SK-N-SH (cell line): ENCODE measurements around the gene PLCG2. TPM values are rescaled to one million over a fixed set of nuclear protein-coding genes. Genes with fewer than 3 reads are reported as not detected.

Experiments
- CTCF ChIA-PET: fragments of 300-600, 350-600 bp; formaldehyde crosslinking; extraction: SDS; loops from one replicate; lab custom pipeline; 2021; lab: Yijun Ruan, JAX
- POLR2A ChIA-PET: fragments of 350-600 bp; sonication (Branson Sonifier 250); formaldehyde crosslinking; extraction: SDS; loops from one replicate; lab custom pipeline; 2020; ENCODE audit warnings: antibody characterized with exemption, inconsistent platforms; lab: Yijun Ruan, JAX
- DNase-seq: peaks from one replicate; pipeline ENCODE4 v3.0.0; 2012
- H2AFZ ChIP-seq: fragments of 200-600 bp; sonication (generic); 2 replicates; pipeline ENCODE4 v1.8.1; 2016; ENCODE audit warnings: antibody characterized with exemption, mild to moderate bottlenecking, low read depth
- H3F3A ChIP-seq: fragments of 200-600 bp; sonication (generic); replicated peaks from 2 replicates; pipeline ENCODE3; 2016; ENCODE audit warnings: antibody characterized with exemption, mild to moderate bottlenecking; ENCODE audit not compliant: insufficient read depth
- H3K27ac ChIP-seq, 2 experiments: fragments of 200-500 bp in 1 of 2; fragments of 200-600 bp in 1 of 2; sonication (Bioruptor generic) in 1 of 2; sonication (generic), shearing (Covaris generic) in 1 of 2; 2 replicates each; pipeline versions ENCODE4 v1.5.1 to v1.6.1; 2014 to 2016; ENCODE audit warnings: low read depth in 2 of 2, inconsistent platforms in 1 of 2, low read length in 1 of 2, mild to moderate bottlenecking in 1 of 2, mixed read lengths in 1 of 2
- H3K27me3 ChIP-seq: fragments of 200-600 bp; sonication (generic), shearing (Covaris generic); 2 replicates; pipeline ENCODE4 v1.6.1; 2016; ENCODE audit warnings: mixed run types; ENCODE audit not compliant: insufficient read depth
- H3K36me3 ChIP-seq, 2 experiments: fragments of 200-500 bp in 1 of 2; fragments of 200-600 bp in 1 of 2; sonication (Bioruptor generic) in 1 of 2; sonication (generic) in 1 of 2; replicated peaks in 1 of 2; 2 replicates each; pipeline versions ENCODE3 to v1.5.1; 2014 to 2016; ENCODE audit warnings: low read length in 1 of 2, mild to moderate bottlenecking in 1 of 2; ENCODE audit not compliant: insufficient read depth in 2 of 2, control insufficient read depth in 1 of 2
- H3K4me1 ChIP-seq, 2 experiments: fragments of 200-500 bp in 1 of 2; fragments of 200-600 bp in 1 of 2; sonication (Bioruptor generic) in 1 of 2; sonication (generic), shearing (Covaris generic) in 1 of 2; 2 replicates each; pipeline versions ENCODE4 v1.5.1 to v1.6.1; 2014 to 2016; ENCODE audit warnings: low read depth in 1 of 2, low read length in 1 of 2, mixed run types in 1 of 2; ENCODE audit not compliant: insufficient read depth in 2 of 2, control insufficient read depth in 1 of 2
- H3K4me2 ChIP-seq: fragments of 200-600 bp; sonication (generic), shearing (Covaris generic); 2 replicates; pipeline ENCODE4 v1.6.1; 2017; ENCODE audit warnings: mixed run types
- H3K4me3 ChIP-seq, 2 experiments: fragments of 200-500 bp in 1 of 2; fragments of 200-600 bp in 1 of 2; sonication (Bioruptor generic) in 1 of 2; sonication (generic), shearing (Covaris generic) in 1 of 2; 2 replicates each; pipeline versions ENCODE4 v1.5.1 to v1.8.1; 2014 to 2016; ENCODE audit warnings: low read depth in 2 of 2, inconsistent platforms in 1 of 2, low read length in 1 of 2, mild to moderate bottlenecking in 1 of 2, mixed read lengths in 1 of 2, moderate library complexity in 1 of 2
- H3K79me2 ChIP-seq: fragments of 200-600 bp; sonication (generic); 2 replicates; pipeline ENCODE4 v1.8.1; 2017; ENCODE audit warnings: mild to moderate bottlenecking; ENCODE audit not compliant: insufficient read depth
- H3K9ac ChIP-seq: fragments of 200-600 bp; sonication (generic); 2 replicates; pipeline ENCODE4 v1.6.1; 2017; ENCODE audit warnings: mixed run types
- H3K9me2 ChIP-seq: fragments of 200-600 bp; sonication (generic); 2 replicates; pipeline ENCODE4 v1.6.1; 2017; ENCODE audit warnings: mixed run types
- H3K9me3 ChIP-seq: fragments of 200-600 bp; sonication (generic); 2 replicates; pipeline ENCODE4 v1.6.1; 2017; ENCODE audit warnings: mixed run types, mild to moderate bottlenecking, moderate library complexity
- H4K20me1 ChIP-seq: fragments of 200-600 bp; sonication (generic); 2 replicates; pipeline ENCODE4 v1.6.1; 2017; ENCODE audit warnings: mild to moderate bottlenecking, mixed run types; ENCODE audit not compliant: insufficient read depth
- CHD2 ChIP-seq: fragments of 150-350 bp; IDR thresholded peaks from 2 replicates; pipeline ENCODE4 v1.6.1; 2018; ENCODE audit warnings: low read length; ENCODE audit not compliant: partially characterized antibody
- ELF1 ChIP-seq: IDR thresholded peaks from 2 replicates; pipeline ENCODE4 v1.4.0; 2012
- FOXJ3 ChIP-seq: sonication (generic); formaldehyde crosslinking; IDR thresholded peaks from 2 replicates; pipeline ENCODE4 v1.5.1; 2020; ENCODE audit warnings: mild to moderate bottlenecking, missing genetic modification reagents
- GATA2 ChIP-seq: sonication (generic); formaldehyde crosslinking; IDR thresholded peaks from 2 replicates; pipeline ENCODE4 v1.5.0; 2020; ENCODE audit warnings: mild to moderate bottlenecking, missing genetic modification reagents
- JUND ChIP-seq: IDR thresholded peaks from 2 replicates; pipeline ENCODE4 v1.4.0; 2012
- MXI1 ChIP-seq: IDR thresholded peaks from 2 replicates; pipeline ENCODE4 v1.6.1; 2012; ENCODE audit warnings: mild to moderate bottlenecking, low read depth, low read length, improper control_type of control experiment
- NFIC ChIP-seq: IDR thresholded peaks from 2 replicates; pipeline ENCODE4 v1.4.0; 2012; ENCODE audit warnings: borderline replicate concordance
- RAD21 ChIP-seq: IDR thresholded peaks from 2 replicates; pipeline ENCODE4 v1.6.1; 2012; ENCODE audit warnings: mild to moderate bottlenecking, low read length
- SMC3 ChIP-seq: IDR thresholded peaks from 2 replicates; pipeline ENCODE4 v1.6.1; 2012; ENCODE audit warnings: low read depth, low read length, improper control_type of control experiment
- USF1 ChIP-seq: IDR thresholded peaks from 2 replicates; pipeline ENCODE4 v1.4.0; 2012; ENCODE audit warnings: low read depth, borderline replicate concordance
- YY1 ChIP-seq: IDR thresholded peaks from 2 replicates; pipeline ENCODE4 v1.4.0; 2012; ENCODE audit warnings: low read depth, mild to moderate bottlenecking
- WGBS: methylation state at CpG from one replicate; pipeline ENCODE4 v1.1.6; 2017; ENCODE audit warnings: low lambda C conversion rate; 5-methylcytosine and 5-hydroxymethylcytosine counted together
- polyA plus RNA-seq, 3 experiments: library from polyadenylated mRNA; depleted of rRNA; stranded (reverse); fragments of >200 nt; gene quantifications; 2 replicates each; pipeline ENCODE4 v1.2.3, GENCODE V29; 2012
- TF ChIP-seq, protein P1 (sequence below): IDR thresholded peaks from 2 replicates; pipeline ENCODE4 v1.4.0; 2012; ENCODE audit warnings: low read depth, borderline replicate concordance
- TF ChIP-seq, protein P2 (sequence below): IDR thresholded peaks from 2 replicates; pipeline ENCODE4; 2012
- TF ChIP-seq, protein P3 (sequence below): IDR thresholded peaks from 2 replicates; pipeline ENCODE4 v1.6.1; 2012; ENCODE audit warnings: mild to moderate bottlenecking, low read depth, low read length, moderate library complexity
- TF ChIP-seq, protein P4 (sequence below): fragments of 200-600 bp; sonication (generic); IDR thresholded peaks from 2 replicates; pipeline ENCODE4 v1.6.1; 2017; ENCODE audit warnings: antibody characterized with exemption, mild to moderate bottlenecking, moderate library complexity

Gene PLCG2
- polyA plus RNA-seq, 1 of the 3 experiments (the other 2 are of a cell fraction), result 0.23 TPM

DNA sequence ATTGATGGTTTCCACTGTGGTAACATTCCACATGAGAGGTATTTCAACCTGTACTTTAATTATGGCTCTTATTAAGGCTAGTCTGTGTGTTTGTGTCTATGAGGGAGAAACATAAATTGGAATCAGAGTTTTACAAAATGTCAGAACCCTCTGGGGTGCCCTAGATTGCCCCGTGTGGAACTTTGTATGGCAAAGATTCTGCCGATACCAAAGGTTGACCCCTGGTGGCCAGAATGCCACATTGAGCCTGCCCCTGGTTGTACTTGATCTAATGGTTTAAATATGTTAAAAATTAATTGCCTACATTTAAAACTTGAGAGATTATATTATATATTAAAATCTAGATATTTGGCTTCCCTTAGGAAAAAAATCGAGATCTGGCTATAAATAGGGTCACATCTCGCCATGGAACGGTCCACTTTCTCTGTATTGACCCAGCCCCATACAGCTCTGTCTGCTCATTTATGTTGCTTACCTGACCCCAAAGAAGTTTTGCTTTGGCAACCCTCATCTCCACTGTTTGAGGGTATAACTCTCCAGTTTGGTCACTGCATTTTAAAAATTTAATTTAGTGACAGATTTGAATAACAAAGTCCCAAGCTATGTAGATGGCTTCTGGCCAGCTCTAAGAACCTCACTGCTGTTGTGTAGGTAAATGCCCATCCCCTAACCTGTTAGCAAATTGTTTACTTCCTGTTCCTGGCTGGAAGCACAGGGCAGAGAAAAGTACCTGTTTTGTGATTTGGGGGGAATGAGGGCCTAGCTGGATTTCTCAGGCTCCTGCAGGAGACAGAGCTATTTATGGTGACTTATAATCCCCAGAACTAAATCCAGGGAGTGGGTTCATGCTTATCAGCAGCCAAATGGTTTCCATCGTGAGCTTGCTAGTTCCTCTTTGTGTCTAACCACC lies 95.0 kb downstream of the PLCG2 start:
- WGBS, result 8% methylated on average over 6 of the region's 6 CpGs
- POLR2A ChIA-PET, result interaction anchor here (0.5 kb wide), 1 partner anchor 279 kb away, joined by 3 read pairs; no protein-coding TSS in a partner anchor
- peak; percentile 58 for DNase-seq

GRCh38 chr16:81875461-81875860 lies 96.4 kb downstream of the PLCG2 start:
- ChIA-PET POLR2A (no interaction called here), CTCF (interaction anchor here (1.6 to 4.5 kb wide), 4 partner anchors 11 to 355 kb away, joined by 4 to 30 read pairs (median 14); no protein-coding TSS in a partner anchor)
- H3K4me3 ChIP-seq, result no peak overlapping the region
- DNase-seq, result no peak
- H2AFZ ChIP-seq, result no peak overlapping the region
- no peaks in the 10 kb centered on the region for H3K4me1 ChIP-seq
- H3K9me2 ChIP-seq, result no peaks in the 10 kb centered on the region
- no peaks in the 10 kb centered on the region; the same call in 1 of the 2 replicates for H3K27me3 ChIP-seq
- no peaks in the 10 kb centered on the region for H3K9me3 ChIP-seq
- no peak overlapping the region for H3K27ac ChIP-seq
- H3K79me2 ChIP-seq, result no peaks in the 10 kb centered on the region
- no peaks in the 10 kb centered on the region for H4K20me1 ChIP-seq
- no peaks in the 10 kb centered on the region for H3F3A ChIP-seq
- no peaks in the 10 kb centered on the region for H3K36me3 ChIP-seq
- H3K9ac ChIP-seq, result no peak overlapping the region
- no peak overlapping the region for H3K4me2 ChIP-seq
- 43% methylated on average over 5 of the region's 5 CpGs for WGBS
- TF ChIP-seq NFIC (no peak), GATA2 (CRISPR knock-in tag) (no peak), FOXJ3 (CRISPR knock-in tag) (no peak), YY1 (no peak), JUND (no peak), ELF1 (no peak)
- TF ChIP-seq, protein P1, sequence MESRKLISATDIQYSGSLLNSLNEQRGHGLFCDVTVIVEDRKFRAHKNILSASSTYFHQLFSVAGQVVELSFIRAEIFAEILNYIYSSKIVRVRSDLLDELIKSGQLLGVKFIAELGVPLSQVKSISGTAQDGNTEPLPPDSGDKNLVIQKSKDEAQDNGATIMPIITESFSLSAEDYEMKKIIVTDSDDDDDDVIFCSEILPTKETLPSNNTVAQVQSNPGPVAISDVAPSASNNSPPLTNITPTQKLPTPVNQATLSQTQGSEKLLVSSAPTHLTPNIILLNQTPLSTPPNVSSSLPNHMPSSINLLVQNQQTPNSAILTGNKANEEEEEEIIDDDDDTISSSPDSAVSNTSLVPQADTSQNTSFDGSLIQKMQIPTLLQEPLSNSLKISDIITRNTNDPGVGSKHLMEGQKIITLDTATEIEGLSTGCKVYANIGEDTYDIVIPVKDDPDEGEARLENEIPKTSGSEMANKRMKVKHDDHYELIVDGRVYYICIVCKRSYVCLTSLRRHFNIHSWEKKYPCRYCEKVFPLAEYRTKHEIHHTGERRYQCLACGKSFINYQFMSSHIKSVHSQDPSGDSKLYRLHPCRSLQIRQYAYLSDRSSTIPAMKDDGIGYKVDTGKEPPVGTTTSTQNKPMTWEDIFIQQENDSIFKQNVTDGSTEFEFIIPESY, result no peak
- TF ChIP-seq, protein P2, sequence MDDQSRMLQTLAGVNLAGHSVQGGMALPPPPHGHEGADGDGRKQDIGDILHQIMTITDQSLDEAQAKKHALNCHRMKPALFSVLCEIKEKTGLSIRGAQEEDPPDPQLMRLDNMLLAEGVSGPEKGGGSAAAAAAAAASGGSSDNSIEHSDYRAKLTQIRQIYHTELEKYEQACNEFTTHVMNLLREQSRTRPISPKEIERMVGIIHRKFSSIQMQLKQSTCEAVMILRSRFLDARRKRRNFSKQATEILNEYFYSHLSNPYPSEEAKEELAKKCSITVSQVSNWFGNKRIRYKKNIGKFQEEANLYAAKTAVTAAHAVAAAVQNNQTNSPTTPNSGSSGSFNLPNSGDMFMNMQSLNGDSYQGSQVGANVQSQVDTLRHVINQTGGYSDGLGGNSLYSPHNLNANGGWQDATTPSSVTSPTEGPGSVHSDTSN, result no peak
- TF ChIP-seq, protein P3, sequence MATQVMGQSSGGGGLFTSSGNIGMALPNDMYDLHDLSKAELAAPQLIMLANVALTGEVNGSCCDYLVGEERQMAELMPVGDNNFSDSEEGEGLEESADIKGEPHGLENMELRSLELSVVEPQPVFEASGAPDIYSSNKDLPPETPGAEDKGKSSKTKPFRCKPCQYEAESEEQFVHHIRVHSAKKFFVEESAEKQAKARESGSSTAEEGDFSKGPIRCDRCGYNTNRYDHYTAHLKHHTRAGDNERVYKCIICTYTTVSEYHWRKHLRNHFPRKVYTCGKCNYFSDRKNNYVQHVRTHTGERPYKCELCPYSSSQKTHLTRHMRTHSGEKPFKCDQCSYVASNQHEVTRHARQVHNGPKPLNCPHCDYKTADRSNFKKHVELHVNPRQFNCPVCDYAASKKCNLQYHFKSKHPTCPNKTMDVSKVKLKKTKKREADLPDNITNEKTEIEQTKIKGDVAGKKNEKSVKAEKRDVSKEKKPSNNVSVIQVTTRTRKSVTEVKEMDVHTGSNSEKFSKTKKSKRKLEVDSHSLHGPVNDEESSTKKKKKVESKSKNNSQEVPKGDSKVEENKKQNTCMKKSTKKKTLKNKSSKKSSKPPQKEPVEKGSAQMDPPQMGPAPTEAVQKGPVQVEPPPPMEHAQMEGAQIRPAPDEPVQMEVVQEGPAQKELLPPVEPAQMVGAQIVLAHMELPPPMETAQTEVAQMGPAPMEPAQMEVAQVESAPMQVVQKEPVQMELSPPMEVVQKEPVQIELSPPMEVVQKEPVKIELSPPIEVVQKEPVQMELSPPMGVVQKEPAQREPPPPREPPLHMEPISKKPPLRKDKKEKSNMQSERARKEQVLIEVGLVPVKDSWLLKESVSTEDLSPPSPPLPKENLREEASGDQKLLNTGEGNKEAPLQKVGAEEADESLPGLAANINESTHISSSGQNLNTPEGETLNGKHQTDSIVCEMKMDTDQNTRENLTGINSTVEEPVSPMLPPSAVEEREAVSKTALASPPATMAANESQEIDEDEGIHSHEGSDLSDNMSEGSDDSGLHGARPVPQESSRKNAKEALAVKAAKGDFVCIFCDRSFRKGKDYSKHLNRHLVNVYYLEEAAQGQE, result no peak

More for the DNA sequence above, 95.0 kb downstream of the PLCG2 start:
- no peaks in the 10 kb centered on the region for H3K36me3 ChIP-seq
- no peak overlapping the region for H2AFZ ChIP-seq
- H3K27me3 ChIP-seq, result no peaks in the 10 kb centered on the region; the same call in 1 of the 2 replicates
- H3K9me2 ChIP-seq, result no peaks in the 10 kb centered on the region
- no peak overlapping the region for H3K27ac ChIP-seq
- no peaks in the 10 kb centered on the region for H3F3A ChIP-seq
- no peaks in the 10 kb centered on the region for H4K20me1 ChIP-seq
- CTCF ChIA-PET, result interaction anchor here (0.6 to 4.5 kb wide), 14 partner anchors 8 to 835 kb away, joined by 3 to 30 read pairs (median 4); no protein-coding TSS in a partner anchor
- TF ChIP-seq SMC3 (peak; percentile 21; the same call in 1 of the 2 replicates), CHD2 (no peak), MXI1 (no peak), RAD21 (peak; percentile 49), USF1 (no peak)
- TF ChIP-seq, protein P4, sequence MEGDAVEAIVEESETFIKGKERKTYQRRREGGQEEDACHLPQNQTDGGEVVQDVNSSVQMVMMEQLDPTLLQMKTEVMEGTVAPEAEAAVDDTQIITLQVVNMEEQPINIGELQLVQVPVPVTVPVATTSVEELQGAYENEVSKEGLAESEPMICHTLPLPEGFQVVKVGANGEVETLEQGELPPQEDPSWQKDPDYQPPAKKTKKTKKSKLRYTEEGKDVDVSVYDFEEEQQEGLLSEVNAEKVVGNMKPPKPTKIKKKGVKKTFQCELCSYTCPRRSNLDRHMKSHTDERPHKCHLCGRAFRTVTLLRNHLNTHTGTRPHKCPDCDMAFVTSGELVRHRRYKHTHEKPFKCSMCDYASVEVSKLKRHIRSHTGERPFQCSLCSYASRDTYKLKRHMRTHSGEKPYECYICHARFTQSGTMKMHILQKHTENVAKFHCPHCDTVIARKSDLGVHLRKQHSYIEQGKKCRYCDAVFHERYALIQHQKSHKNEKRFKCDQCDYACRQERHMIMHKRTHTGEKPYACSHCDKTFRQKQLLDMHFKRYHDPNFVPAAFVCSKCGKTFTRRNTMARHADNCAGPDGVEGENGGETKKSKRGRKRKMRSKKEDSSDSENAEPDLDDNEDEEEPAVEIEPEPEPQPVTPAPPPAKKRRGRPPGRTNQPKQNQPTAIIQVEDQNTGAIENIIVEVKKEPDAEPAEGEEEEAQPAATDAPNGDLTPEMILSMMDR, result peak; percentile 86
- no peak overlapping the region for H3K4me2 ChIP-seq
- peak overlapping the region in 1 of 2 experiments; percentile 35; a peak in 1 of 4 replicates for H3K4me3 ChIP-seq
- no peak overlapping the region for H3K9ac ChIP-seq
- H3K4me1 ChIP-seq, result no peaks in the 10 kb centered on the region
- no peaks in the 10 kb centered on the region for H3K9me3 ChIP-seq
- no peaks in the 10 kb centered on the region for H3K79me2 ChIP-seq
